GM19240 (cell line): Measurements from ENCODE around the gene RAB15.

Source experiments
- DNase-seq: peaks from one replicate; pipeline ENCODE4 v3.0.0; 2011; ENCODE audit warnings: low spot score; ENCODE audit not compliant: insufficient read length

Gene RAB15

DNA sequence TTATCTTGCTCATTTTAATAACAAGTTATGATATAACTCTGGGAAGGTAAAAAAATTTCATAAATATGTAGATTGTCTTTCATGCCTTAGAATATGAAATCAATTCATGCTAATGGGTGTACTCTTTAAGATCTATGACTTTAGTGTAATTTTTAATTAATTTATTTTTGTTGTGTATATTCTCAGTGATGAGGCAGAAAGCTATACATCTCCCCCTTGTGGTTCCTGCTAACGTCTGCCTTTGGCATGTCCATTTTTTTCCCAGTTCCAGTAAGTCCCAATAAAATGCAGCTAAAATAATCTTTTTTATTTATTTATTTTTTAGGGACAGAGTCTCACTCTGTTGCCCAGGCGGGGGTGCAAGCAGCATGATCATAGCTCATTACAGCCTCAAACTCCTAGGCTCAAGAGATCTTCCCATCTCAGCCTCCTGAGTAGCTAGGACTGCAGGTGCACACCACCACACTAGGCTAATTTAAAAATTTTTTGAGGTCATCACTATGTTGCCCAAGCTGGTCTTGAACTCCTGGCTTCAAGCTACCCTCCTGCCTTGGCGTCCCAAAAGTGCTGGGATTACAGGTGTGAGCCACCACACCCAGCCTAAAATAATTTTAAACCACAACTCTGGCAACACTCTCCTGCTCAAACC, 61.2 kb downstream of the RAB15 start:
- DNase-seq: no peak

DNA sequence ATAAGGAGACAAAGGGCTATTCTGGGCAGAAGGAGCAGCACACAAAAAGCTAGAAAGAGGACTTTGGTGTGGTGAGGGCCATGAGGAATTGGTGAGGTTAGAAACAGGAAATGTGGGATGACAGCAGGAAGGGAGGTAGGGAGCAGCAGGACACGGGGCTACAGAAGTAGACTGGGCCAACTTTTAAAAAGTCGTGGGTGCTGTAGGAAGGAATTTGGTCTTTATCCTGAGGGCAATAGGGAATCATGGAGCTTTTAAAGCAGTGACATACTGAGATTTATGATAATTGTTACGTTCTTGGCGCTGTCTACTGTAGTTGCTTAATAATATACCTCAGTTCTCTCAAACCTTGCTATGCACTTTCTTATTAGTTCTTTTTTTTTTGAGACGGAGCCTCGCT, 66.1 kb downstream of the RAB15 start:
- no peak for DNase-seq

DNA sequence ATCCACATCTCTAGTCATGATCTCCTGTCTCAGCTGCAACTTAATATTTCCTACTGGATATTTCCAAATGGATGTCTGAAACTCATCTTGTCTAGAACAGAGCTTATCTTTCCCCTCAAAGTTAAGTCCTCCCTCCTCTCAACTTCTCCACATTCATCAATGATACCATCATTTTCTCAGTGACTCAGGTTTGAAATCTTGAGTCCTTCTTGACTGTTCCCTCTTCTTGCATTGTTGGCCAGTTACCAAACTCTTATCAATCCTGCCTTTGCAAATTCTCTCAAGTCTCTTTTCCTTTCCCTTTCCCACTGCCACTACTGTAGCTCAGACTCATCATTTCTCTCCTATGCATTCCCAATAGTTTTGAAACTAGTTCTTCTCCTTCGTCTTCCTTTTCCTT, 72.2 kb downstream of the RAB15 start:
- DNase-seq: no peak
